ENCODE data around the gene NAALADL2.

The NAALADL2 gene

GRCh38 chr3:175640958-175641357 is 781.8 kb downstream of the NAALADL2 start:
- DNase-seq (ENCODE audit: low read depth): no peak

DNA sequence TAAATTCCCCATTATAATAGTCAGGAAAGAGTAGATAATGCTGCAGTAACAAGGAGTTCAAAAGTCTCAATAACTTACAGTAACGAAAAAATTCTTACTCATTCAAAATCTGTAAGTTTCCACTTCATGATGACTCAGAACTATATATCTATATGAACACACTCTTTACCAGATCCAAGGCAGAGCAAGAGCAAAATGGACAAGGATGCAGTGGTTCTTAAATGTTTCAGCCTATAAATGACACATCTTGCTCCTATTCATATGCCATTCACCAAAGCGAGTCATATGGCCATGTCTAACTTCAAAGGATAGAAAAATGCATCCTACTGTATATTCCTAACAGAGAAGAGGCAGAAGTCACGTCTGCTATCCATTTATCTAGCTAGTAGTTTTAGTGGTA is 787.7 kb downstream of the NAALADL2 start:
- no peak for DNase-seq (ENCODE audit: low read depth)
- H3K4me3 ChIP-seq (ENCODE audit: low read depth, low read length): no peak overlapping the region

More at GRCh38 chr3:175640958-175641357, 781.8 kb downstream of the NAALADL2 start:
- no peak overlapping the region for H3K4me3 ChIP-seq (ENCODE audit: low read depth, low read length)

- no peak overlapping the region for H3K4me3 ChIP-seq (ENCODE audit: low read depth, low read length)
- DNase-seq (ENCODE audit: low read depth): no peak
Observed at GRCh38 chr3:175648899-175649298, 789.8 kb downstream of the NAALADL2 start.

GRCh38 chr3:175651716-175652115 is 792.6 kb downstream of the NAALADL2 start:
- H3K4me3 ChIP-seq (ENCODE audit: low read depth, low read length): no peak overlapping the region
- DNase-seq (ENCODE audit: low read depth): no peak

DNA sequence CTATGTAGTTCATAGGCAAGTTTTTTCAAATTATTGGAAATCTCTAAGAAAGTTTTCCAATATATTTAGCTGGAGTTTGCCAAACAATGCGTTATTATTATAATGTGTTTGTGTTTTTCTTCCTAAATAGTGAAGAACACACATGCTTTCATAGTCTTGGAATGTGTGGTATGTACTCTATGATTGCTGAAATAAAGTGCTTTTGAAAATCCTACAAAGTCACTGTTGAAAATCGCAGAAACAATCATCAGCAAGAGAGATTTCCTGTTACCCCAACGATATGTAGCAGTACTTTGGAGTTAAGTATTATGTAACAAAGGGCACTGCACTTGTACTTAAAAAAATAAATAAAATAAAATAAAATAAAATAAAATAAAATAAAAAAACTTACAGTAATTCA is 796.2 kb downstream of the NAALADL2 start:
- DNase-seq (ENCODE audit: low read depth): no peak
- no peak overlapping the region for H3K4me3 ChIP-seq (ENCODE audit: low read depth, low read length)

- no peak overlapping the region for H3K4me3 ChIP-seq (ENCODE audit: low read depth, low read length)
- DNase-seq (ENCODE audit: low read depth): no peak
Observed at GRCh38 chr3:175656461-175656860, 797.3 kb downstream of the NAALADL2 start.

GRCh38 chr3:175659670-175660350 is 800.7 kb downstream of the NAALADL2 start:
- no peak overlapping the region for H3K4me3 ChIP-seq (ENCODE audit: low read depth, low read length)
- no peak for DNase-seq (ENCODE audit: low read depth)

GRCh38 chr3:175662815-175663214 is 803.7 kb downstream of the NAALADL2 start:
- DNase-seq (ENCODE audit: low read depth): no peak
- no peak overlapping the region for H3K4me3 ChIP-seq (ENCODE audit: low read depth, low read length)

- H3K4me3 ChIP-seq (ENCODE audit: low read depth, low read length): no peak overlapping the region
- no peak for DNase-seq (ENCODE audit: low read depth)
Observed at GRCh38 chr3:175664911-175665310, 805.8 kb downstream of the NAALADL2 start.

DNA sequence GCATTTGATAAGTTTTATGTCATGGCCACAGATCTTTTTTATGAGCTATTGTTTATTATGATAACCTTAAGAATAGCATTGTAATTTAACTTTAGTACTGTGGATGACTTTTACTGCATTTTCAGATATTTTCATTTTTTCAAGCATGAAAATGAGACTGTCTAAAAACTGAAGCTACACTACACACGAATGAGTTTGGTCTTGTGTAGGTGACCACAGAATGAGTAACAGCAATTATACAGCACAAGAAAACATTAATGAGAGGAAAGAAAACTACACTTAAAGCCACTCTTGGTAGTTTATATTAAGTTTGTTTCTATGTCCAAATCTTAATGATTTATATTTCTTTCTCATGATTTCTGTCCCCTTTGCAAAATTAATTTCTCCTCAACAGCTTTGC is 809.2 kb downstream of the NAALADL2 start:
- DNase-seq (ENCODE audit: low read depth): no peak
- no peak overlapping the region for H3K4me3 ChIP-seq (ENCODE audit: low read depth, low read length)

DNA sequence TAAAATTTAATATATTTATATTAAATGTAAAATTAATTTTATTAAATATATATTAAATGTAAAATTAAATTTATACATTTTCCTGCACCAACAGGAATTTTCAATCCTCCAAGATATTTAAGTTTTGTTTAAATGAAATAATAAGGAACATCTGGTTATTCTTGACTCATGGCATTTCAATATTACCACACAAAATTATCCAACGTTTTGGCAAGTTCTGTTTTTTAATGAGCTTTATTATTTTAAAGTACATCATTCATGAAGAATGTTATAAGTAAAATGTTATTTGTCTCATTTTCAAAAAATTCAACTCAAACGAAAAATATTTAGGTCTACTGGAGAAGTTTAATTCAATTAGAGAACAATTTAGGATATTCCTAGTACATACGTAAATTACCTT is 811.4 kb downstream of the NAALADL2 start:
- no peak for DNase-seq (ENCODE audit: low read depth)
- H3K4me3 ChIP-seq (ENCODE audit: low read depth, low read length): no peak overlapping the region

- DNase-seq (ENCODE audit: low read depth): peak; percentile 13
- H3K4me3 ChIP-seq (ENCODE audit: low read depth, low read length): peak overlapping the region; percentile 14
Observed at GRCh38 chr3:175672119-175672689, 813.1 kb downstream of the NAALADL2 start.

DNA sequence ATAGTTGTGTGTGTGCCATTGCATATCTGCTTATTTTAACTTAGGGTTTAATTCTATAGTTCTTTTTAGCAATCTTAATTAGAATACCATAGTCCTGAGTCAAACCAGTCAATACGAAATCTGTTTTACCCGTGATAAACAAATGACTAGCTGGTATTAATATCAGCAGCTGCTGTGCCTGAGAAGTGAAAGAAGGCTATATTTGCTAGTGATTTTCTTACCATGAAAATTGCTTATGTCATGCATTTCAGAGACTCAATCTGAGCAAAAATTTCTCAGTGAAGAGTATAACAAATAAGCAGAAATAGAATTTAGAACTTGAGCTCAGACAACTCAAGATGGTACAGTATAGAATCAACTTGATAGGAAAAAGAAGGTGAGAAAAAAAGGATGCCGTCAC is 820.4 kb downstream of the NAALADL2 start:
- DNase-seq (ENCODE audit: low read depth): no peak
- H3K4me3 ChIP-seq (ENCODE audit: low read depth, low read length): no peak overlapping the region

DNA sequence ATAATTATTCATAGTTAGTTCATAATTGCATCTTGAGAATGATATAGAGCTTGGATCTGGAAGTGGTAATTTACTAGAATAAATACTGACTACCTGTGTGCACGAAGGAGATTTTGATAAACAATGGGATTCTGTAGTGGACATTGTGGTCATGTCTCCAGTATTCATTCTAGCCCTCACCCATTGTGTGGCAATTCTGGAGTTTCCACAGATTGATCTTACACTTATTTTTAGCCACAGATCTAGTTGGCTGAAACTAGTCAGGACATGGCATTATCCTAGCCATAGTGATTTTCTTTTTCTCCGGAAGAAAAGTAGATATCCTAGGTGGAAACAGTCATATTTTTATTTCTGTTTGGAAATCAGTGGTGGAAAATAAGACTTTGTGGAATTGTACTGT is 833.1 kb downstream of the NAALADL2 start:
- no peak for DNase-seq (ENCODE audit: low read depth)
- no peak overlapping the region for H3K4me3 ChIP-seq (ENCODE audit: low read depth, low read length)

- no peak overlapping the region for H3K4me3 ChIP-seq (ENCODE audit: low read depth, low read length)
- DNase-seq (ENCODE audit: low read depth): no peak
Observed at GRCh38 chr3:175695251-175695650, 836.1 kb downstream of the NAALADL2 start.

GRCh38 chr3:175702956-175703355 is 843.8 kb downstream of the NAALADL2 start:
- no peak for DNase-seq (ENCODE audit: low read depth)
- H3K4me3 ChIP-seq (ENCODE audit: low read depth, low read length): no peak overlapping the region

- no peak overlapping the region for H3K4me3 ChIP-seq (ENCODE audit: low read depth, low read length)
Observed at GRCh38 chr3:175704366-175705055, 845.4 kb downstream of the NAALADL2 start.

DNA sequence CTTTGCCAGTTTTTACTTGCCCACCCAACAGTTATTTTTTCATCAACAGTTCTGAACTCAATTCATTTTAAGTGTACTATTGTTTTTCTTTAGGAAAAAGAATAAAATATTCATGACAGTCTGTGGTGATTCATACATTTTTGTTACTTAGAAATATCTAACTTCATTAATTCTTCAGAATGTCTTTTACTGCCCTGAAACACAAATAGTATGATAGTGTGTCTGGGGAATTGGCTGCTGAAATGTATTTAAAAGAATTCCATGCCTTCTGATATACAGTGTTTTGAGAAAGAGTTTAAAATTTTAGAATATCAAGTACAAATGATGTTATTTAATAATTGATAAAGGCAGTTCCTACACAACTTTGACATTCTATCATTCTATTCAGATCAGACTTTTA is 854.1 kb downstream of the NAALADL2 start:
- no peak for DNase-seq (ENCODE audit: low read depth)
- H3K4me3 ChIP-seq (ENCODE audit: low read depth, low read length): no peak overlapping the region

More at GRCh38 chr3:175704366-175705055, 845.4 kb downstream of the NAALADL2 start:
- DNase-seq (ENCODE audit: low read depth): no peak

DNA sequence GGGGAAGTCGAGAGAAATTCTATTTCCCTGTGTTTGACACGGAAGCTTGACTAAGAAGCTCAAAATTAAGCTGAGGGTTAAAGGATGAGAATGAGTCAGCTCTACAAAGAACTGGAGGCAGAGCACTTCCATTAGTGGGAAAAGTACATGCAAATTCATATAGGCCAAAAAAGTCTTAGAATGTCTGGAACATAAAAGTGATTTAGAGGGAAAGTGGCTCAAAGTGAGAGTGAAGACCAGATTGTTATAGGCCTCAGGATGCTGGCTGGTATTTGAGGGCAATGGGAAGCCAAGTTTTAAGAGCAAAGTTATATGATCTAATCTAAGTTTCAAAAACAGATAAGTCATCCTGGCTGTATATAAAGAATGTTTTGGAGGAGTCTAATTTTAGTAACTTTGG is 857.3 kb downstream of the NAALADL2 start:
- H3K4me3 ChIP-seq (ENCODE audit: low read depth, low read length): no peak overlapping the region
- peak; percentile 76 for DNase-seq (ENCODE audit: low read depth)

DNA sequence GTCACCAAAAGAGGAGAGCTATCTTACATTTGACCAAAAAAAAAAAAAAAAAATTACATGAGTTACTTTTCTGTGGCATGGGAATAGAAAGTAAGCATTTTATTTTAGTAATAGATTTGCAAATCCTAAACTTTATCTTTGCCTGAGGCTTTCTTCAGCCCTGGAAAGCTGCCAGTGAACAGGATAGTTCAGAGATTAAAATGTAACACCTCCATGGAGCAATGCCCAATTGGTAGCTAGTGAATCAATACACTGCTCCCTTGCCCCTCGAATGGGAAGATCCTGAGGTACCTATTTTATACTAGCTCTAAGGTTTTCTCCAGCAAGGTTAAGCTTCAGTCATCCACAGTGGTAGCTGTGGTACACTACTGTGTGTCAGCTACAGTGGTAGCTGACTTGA is 867.1 kb downstream of the NAALADL2 start:
- no peak overlapping the region for H3K4me3 ChIP-seq (ENCODE audit: low read depth, low read length)
- no peak for DNase-seq (ENCODE audit: low read depth)

DNA sequence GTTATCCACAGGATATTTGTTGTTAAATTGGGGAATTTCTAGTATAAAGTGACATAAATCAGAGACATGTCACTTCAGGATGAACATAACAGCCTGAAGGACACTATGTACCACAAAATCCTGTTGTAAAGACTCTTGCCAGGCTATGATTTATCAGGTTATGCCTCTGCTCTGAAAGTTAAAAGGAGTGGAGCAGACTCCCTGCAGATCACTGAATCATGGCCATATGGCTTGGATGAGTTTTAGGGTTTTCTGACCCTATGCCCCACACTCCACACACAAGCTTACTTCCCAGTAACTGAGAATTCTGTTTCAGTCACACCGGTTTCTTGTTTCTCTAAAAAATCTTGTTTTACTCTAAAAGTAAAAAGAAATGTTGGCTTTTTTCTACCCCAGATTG is 869.4 kb downstream of the NAALADL2 start:
- H3K4me3 ChIP-seq (ENCODE audit: low read depth, low read length): no peak overlapping the region
- DNase-seq (ENCODE audit: low read depth): peak; percentile 75

All from skeletal muscle cell (primary cell).